Glutamatergic neuron (in vitro differentiated cells): ENCODE data around the gene SLC38A8. TPM values are rescaled to one million over a fixed set of nuclear protein-coding genes. Genes with fewer than 3 reads are reported as not detected.

ENCODE experiments used
- DNase-seq: peaks from one replicate; pipeline ENCODE4 v3.0.0; 2022
- H3K27ac Mint-ChIP-seq: one replicate; pipeline ENCODE4 v1.8.0; 2020; ENCODE audit warnings: mild to moderate bottlenecking, mixed read lengths, inconsistent platforms; ENCODE audit not compliant: unreplicated experiment
- H3K27me3 Mint-ChIP-seq: one replicate; pipeline ENCODE4 v1.8.0; 2020; ENCODE audit warnings: mild to moderate bottlenecking, moderate library complexity, mixed read lengths, inconsistent platforms; ENCODE audit not compliant: unreplicated experiment
- H3K36me3 Mint-ChIP-seq: one replicate; pipeline ENCODE4 v1.8.0; 2020; ENCODE audit warnings: mild to moderate bottlenecking, mixed read lengths, inconsistent platforms; ENCODE audit not compliant: unreplicated experiment
- H3K4me1 Mint-ChIP-seq: one replicate; pipeline ENCODE4 v1.8.0; 2020; ENCODE audit warnings: mild to moderate bottlenecking, low read depth, mixed read lengths, inconsistent platforms; ENCODE audit not compliant: unreplicated experiment
- H3K4me3 Mint-ChIP-seq: one replicate; pipeline ENCODE4 v1.8.0; 2020; ENCODE audit warnings: mild to moderate bottlenecking, mixed read lengths, inconsistent platforms; ENCODE audit not compliant: unreplicated experiment
- H3K9me3 Mint-ChIP-seq: one replicate; pipeline ENCODE4 v1.8.0; 2020; ENCODE audit warnings: mild to moderate bottlenecking, moderate library complexity, mixed read lengths, inconsistent platforms; ENCODE audit not compliant: unreplicated experiment
- total RNA-seq: library from RNA; stranded (reverse); fragmentation: NEBNext Ultra II Directional; extraction: Animal tissue kit (Norgen Biotek cat#: 25700); gene quantifications from one replicate; pipeline ENCODE4 v1.2.1, GENCODE V29; 2021; ENCODE audit not compliant: unreplicated experiment
- TF ChIP-seq, protein P1 (sequence below): fragments of 200-600 bp; sonication (generic); IDR thresholded peaks from one replicate; pipeline ENCODE4 v1.5.0; 2021; ENCODE audit not compliant: partially characterized antibody, unreplicated experiment

Gene SLC38A8
- total RNA-seq, 1 donor from 2014 or later: not detected

DNA sequence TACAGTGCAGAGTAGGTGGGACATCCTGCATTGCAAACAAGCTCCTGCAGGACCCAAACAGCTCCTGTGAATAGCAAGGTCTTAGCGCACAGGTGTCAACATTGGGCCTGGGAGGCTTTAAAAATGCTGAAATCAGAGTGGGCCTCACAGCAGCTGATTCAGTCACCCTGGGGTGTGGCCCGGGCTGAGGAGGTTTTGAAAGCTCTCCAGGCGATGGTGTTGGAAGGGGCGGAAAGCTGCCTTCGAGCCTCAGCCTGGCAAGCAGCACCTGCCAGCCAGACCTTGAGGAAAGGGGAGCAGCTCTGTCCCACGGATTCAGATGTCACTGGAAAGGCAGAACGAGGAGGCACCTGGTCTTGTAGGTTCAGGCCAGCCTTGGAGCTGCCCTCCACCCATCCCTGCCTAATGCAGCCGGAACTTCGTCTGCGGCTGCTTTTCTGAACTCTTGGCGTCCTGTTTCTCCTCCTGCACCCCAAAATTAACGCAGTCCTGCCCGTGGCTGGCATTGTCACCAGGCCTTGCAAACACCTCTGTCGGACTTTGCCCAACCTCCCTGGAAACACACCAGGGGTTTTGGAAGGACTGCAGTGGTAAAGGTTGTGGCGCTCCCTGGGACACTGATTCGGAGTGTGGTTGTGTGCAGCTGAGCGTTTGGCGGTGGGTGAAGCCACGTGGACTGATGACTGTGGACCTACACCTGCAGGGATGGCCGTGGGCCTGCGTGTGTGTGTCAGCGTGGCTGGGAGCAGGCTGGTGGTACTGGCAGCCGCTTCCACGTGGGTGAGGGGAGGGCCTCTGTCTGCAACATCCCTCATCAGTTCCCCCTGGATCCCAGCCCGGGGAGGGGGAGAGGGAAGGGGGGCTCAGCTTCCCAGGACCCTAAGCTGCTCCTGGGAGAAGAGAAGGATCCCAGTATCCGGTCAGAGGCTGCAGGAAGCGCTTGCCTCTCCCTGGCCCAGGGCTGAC lies 71.1 kb downstream of the SLC38A8 start:
- Mint-ChIP-seq H3K36me3 (no peaks in the 10 kb centered on the region), H3K9me3 (peaks cover 14% of the 10 kb centered on the region), H3K4me3 (no peak overlapping the region), H3K27me3 (peaks cover 20% of the 10 kb centered on the region), H3K27ac (no peak overlapping the region), H3K4me1 (peaks cover 13% of the 10 kb centered on the region)
- no peak for DNase-seq
- TF ChIP-seq, protein P1, sequence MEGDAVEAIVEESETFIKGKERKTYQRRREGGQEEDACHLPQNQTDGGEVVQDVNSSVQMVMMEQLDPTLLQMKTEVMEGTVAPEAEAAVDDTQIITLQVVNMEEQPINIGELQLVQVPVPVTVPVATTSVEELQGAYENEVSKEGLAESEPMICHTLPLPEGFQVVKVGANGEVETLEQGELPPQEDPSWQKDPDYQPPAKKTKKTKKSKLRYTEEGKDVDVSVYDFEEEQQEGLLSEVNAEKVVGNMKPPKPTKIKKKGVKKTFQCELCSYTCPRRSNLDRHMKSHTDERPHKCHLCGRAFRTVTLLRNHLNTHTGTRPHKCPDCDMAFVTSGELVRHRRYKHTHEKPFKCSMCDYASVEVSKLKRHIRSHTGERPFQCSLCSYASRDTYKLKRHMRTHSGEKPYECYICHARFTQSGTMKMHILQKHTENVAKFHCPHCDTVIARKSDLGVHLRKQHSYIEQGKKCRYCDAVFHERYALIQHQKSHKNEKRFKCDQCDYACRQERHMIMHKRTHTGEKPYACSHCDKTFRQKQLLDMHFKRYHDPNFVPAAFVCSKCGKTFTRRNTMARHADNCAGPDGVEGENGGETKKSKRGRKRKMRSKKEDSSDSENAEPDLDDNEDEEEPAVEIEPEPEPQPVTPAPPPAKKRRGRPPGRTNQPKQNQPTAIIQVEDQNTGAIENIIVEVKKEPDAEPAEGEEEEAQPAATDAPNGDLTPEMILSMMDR: no peak

DNA sequence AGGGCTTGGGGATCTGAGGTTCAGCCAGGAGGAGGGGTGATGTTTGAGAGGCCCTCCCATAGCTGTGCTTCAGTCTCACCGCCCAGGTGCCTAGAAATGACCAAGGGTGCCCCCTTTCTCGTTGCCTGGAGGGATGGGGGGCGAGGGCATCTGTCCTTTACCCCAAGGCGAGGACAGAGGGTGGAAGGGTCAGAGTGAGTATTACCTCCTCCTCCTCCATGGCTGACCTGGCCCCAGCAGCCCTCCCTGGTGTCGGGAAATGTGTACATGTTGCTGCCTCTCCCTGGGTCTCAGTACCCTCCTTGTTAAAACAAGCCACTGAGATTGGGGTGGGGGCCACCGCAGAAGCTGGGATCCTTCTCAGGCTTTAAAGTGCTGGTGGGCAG lies 72.2 kb downstream of the SLC38A8 start:
- H3K4me3 Mint-ChIP-seq: no peak overlapping the region
- TF ChIP-seq, protein P1: no peak
- peaks cover 13% of the 10 kb centered on the region for H3K4me1 Mint-ChIP-seq
- peaks cover 14% of the 10 kb centered on the region for H3K9me3 Mint-ChIP-seq
- DNase-seq: no peak
- peaks cover 17% of the 10 kb centered on the region for H3K27me3 Mint-ChIP-seq
- H3K36me3 Mint-ChIP-seq: no peaks in the 10 kb centered on the region
- H3K27ac Mint-ChIP-seq: no peak overlapping the region

DNA sequence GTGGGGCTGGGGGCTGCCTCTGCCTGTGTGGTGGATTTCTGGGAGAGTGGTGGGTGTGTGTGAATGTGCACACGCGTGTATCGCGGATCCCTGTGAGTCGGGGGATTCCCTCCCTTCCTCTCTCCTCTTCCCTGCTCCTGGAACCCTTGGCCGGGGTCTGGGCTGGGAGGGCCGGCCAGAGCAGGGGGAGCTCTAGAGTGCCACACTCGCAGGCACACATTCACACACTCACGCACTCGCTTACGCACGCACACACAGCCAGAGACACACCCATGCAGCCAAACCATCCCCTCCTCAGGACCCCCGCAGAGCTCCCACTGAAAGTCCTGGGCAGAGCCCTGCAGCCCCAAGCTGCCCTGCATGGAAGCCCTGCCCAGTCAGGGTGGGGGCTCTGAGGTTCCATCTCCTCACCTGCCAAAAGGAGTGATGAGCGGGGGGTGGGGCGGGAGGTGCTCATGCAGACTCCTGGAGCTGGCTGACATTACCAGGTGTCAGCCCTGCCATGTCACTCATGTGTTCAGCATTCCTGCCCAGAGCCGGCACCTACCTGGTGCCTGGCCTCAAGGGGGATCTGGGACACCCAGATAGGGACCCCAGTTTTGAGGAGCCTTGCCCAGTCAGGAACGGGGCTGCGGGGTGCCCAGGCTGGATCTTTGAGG lies 72.7 kb downstream of the SLC38A8 start:
- H3K4me1 Mint-ChIP-seq: peaks cover 9% of the 10 kb centered on the region
- DNase-seq: no peak
- TF ChIP-seq, protein P1: no peak
- peaks cover 13% of the 10 kb centered on the region for H3K9me3 Mint-ChIP-seq
- H3K4me3 Mint-ChIP-seq: peak overlapping the region; percentile 85
- no peak overlapping the region for H3K27ac Mint-ChIP-seq
- peaks cover 15% of the 10 kb centered on the region for H3K27me3 Mint-ChIP-seq
- H3K36me3 Mint-ChIP-seq: no peaks in the 10 kb centered on the region

DNA sequence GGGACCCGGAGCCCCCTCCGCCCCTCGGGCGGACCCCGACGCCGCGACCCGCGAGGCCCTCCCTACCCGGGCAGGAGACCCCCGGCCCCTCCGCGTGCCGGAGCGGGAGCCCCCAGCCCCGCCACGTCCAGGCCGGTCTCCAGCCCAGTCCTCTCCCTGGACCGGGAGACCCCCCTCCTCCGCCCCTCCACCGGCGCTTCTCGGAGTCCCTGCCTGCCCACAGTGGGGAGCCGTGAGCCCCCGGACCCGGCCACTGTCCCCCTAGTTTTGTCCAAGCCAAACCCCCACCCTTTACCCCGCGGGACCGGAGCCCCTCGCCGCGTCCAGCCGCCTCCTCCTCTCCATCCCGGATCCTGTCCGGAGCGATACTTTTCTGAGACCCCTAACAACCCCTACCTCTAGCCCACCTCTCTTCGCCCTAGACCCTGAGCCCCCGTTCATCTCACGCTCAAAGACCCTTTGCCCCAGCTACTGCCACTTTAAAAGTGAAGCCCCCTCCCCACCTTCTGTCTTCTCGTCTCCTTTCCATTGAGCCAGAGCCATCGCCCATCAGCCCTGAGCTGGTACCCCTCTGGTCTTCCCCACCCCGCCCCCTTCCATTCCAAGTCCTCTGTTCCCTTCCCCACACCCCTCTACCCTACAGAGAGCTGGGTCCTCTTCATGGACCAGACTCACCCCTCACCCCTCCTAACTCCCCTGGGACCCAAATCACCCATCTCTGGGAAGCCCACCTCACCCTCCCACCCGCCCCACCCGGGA lies 73.5 kb downstream of the SLC38A8 start:
- DNase-seq: no peak
- Mint-ChIP-seq H3K4me1 (peaks cover 3% of the 10 kb centered on the region), H3K36me3 (no peaks in the 10 kb centered on the region), H3K9me3 (peaks cover 8% of the 10 kb centered on the region), H3K27me3 (peaks cover 11% of the 10 kb centered on the region), H3K27ac (no peak overlapping the region), H3K4me3 (peak overlapping the region; percentile 84)
- TF ChIP-seq, protein P1: no peak
